ENCODE measurements around the gene FLYWCH1.
"Not testable (repeated sequence)": the region's sequence is repeated elsewhere in the genome, so short reads cannot be mapped to it uniquely, and the experiment has no call there.

FLYWCH1 gene

DNA sequence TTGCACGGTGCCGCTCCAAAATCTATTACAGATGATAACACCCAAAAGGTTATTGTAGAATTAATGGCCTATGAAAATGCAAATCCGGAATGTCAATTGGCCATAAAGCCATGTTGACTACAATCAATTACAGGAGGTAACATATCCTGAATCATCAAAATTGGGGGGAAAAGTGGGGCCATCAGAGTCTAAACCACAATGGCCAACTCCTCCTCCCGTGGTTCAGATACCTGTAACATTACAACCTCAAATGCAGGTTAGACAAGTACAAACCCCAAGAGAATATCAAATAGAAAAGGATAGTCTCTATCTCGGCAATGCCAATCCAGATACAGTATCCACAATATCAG, 14.9 kb downstream of the FLYWCH1 start:
- DNase-seq (ENCODE audit: low read depth in 2 of 2), result no peak

DNA sequence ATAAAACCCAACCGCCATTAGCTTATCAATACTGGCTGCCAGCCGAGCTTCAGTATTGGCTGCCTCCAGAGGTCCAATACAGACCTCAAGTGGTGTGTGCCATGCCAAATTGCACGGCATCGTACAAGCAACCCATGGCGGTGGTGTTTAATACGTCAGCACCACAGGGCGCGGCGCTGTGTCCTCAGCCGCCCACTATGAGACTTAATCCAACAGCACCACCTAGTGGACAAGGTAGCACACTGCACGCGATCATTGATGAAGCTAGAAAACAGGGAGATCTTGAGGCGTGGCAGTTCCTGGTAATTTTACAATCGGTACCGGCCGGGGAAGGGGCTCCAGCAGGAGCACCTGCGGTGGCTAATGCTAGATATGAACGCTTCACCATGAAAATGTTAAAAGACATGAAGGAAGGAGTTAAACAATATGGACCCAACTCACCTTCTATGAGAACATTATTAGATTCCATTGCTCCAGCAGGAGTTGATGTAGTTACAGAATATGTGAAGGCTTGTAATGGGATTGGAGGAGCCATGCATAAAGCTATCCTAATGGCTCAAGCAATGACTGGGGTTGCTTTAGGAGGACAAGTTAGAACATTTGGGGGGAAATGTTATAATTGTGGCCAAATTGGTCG, 15.4 kb downstream of the FLYWCH1 start:
- peak; percentile 80 to 84 for DNase-seq (ENCODE audit: low read depth in 2 of 2)

DNA sequence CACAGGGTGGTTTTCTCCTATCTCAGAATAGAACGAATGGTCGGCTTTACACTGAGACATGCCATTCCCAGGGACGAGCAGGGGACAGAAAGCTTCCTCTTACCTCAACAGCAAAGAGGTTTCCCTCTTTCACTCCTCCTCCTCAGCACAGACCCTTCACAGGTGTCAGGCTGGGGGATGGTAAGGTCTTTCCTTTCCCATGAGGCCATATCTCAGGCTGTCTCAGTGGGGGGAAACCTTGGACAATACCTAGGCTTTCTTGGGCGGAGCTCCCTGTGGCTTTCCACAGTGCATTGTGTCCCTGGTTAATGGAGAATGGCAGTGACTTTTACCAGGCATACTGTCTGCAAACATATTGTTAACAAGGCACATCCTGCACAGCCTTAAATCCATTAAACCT, 16.4 kb downstream of the FLYWCH1 start:
- DNase-seq (ENCODE audit: low read depth in 2 of 2), result not testable (repeated sequence)

DNA sequence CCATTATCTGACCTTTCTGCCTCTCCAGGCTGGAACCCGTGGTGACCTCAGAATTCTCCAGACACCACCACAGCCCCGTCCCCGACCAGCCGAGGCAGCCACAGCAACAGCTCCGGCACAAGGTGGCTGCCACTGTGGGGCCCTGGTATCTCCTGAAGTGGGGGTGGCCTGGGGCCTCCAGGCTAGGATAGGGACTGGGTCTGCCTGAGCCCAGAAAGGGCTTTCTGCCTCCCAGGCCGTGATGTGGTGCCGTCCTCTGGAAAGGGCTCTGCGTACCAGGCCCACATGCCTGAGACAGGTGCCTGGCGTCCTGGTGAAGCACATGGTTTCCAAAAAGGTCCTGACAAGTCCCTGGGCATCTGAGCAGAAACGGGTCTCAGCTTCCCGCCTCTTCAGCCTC, 17.1 kb downstream of the FLYWCH1 start:
- DNase-seq (ENCODE audit: low read depth in 2 of 2), result no peak

DNA sequence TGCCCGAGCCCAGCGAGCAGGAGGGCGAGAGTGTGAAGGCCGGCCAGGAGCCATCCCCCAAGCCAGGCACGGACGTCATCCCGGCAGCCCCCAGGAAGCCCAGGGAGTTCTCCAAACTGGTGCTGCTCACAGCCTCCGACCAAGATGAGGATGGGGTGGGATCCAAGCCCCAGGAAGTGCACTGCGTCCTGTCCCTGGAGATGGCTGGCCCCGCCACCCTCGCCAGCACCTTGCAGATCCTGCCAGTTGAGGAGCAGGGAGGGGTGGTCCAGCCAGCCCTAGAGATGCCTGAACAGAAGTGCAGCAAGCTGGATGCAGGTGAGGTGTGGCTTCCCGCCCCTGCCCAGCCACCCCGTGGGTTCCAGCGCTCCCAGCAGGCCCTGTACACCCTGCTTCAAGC, 18.0 kb downstream of the FLYWCH1 start:
- DNase-seq (ENCODE audit: low read depth in 2 of 2), result no peak

DNA sequence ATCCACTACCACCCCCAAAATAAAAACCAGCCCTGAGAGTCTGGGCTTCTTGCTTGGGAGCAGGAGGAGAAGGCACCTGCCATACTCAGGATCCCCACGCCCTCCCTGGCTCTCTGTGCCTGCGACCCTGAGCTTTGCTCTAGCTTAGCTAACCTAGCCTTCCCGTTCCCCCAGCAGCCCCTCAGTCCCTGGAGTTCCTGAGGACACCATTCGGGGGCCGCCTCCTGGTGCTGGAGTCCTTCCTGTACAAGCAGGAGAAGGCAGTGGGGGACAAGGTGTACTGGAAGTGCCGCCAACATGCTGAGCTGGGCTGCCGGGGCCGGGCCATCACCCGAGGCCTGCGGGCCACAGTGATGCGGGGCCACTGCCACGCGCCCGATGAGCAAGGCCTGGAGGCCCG, 18.5 kb downstream of the FLYWCH1 start:
- no peak for DNase-seq (ENCODE audit: low read depth in 2 of 2)

DNA sequence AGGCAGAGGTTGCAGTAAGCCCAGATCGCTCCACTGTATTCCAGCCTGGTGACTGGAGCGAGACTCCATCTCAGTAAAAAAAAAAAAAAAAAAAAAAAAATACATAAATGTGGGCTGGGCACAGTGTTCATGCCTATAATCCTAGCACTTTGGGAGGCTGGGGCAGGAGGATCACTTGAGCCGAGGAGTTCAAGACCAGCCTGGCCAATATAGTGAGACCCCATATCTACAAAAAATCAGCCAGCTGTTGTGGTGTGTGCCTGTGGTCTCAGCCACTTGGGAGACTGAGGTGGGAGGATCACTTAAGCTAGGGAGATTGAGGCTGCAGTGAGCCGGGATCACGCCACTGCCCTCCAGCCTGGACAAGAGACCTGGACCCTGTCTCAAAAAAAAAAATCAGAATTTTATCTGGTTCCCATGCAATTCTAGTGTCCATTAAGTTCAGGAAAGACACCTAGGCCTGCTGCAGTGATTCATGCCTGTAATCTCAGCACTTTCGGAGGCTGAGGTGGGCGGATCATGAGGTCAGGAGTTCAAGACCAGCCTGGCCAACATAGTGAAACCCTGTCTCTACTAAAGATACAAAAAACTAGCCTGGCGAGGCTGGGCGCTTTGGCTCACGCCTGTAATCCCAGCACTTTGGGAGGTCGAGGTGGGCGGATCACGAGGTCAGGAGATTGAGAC, 19.6 kb downstream of the FLYWCH1 start:
- DNase-seq (ENCODE audit: low read depth in 2 of 2), result not testable (repeated sequence)

DNA sequence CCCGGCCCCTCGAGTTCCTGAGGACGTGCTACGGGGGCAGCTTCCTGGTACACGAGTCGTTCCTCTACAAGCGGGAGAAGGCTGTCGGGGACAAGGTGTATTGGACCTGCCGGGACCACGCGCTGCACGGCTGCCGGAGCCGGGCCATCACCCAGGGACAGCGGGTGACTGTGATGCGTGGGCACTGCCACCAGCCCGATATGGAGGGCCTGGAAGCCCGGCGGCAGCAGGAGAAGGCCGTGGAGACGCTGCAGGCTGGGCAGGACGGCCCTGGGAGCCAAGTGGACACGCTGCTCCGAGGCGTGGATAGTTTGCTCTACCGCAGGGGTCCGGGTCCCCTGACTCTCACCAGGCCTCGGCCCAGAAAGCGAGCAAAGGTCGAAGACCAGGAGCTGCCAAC, 21.4 kb downstream of the FLYWCH1 start:
- no peak for DNase-seq (ENCODE audit: low read depth in 2 of 2)

DNA sequence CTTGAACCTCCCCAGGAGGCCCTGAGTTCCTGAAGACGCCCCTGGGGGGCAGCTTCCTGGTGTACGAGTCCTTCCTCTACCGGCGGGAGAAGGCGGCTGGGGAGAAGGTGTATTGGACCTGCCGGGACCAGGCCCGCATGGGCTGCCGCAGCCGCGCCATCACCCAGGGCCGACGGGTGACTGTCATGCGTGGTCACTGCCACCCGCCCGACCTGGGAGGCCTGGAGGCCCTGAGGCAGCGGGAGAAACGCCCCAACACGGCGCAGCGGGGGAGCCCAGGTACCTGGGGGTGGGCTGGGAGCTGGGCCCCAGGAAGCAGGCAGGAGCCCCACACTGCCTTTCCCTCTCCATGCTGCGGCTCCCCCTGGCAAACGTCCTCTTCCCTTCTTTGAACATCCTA, 22.0 kb downstream of the FLYWCH1 start:
- DNase-seq (ENCODE audit: low read depth in 2 of 2), result no peak

DNA sequence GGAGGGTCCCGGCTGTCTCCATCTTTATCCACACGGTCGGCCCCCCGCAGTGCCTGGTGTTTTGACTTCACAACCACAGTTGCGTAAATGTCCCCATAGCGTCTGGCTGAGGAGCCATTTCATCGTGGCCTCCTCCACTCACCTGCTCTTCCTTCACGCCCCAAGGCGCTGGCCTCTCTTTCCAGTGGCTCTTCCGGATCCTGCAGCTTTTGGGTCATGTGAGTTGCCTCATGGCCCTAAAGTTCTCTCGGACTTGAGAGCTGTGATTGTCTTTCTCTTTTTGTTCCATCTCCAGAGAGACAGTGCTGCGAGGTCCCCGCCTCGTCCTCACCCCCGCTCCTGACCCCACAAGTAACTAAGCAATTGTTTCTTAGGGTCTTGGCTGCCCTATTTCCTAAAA, 22.7 kb downstream of the FLYWCH1 start:
- no peak for DNase-seq (ENCODE audit: low read depth in 2 of 2)

DNA sequence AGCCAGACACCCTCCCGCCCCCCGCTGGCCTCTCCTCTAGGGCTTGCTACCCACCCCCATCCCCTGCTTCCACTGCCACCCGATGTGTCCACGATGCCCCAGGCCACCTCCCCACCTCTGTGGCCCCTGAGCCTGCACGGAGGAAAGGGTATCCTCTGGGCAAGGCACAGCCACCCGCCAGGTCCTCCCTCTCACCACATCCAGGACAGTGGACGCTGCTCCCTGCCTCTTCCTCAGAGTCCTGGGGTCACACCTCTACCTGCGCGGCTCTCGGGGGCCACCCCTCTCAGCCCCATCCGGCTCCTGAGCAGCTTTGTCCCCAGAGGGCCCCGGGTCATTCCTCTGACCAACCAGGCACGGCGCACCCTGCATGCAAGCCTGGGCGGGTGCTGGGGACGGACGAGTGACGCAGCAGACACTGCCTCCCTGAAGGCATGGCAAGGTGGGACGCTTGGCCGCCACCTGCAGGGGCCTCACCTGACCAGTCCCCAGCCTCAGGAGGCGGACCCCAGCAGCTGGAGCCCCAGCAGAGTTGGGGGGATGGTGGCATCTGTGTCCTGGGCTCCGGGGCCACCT, 24.8 kb downstream of the FLYWCH1 start:
- DNase-seq (ENCODE audit: low read depth in 2 of 2), result no peak

DNA sequence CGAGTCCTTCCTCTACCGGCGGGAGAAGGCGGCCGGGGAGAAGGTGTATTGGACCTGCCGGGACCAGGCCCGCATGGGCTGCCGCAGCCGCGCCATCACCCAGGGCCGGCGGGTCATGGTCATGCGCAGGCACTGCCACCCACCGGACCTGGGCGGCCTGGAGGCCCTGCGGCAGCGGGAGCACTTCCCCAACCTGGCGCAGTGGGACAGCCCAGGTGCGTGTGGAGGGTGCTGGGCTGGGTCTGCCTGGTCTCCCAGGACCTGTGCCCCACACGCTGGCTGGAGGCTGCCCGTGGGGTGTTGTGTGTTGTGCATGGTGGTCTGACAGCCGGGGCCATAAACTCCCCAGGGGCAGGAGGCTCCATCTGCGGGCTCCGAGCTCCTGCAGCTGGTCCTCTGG, 25.4 kb downstream of the FLYWCH1 start:
- no peak for DNase-seq (ENCODE audit: low read depth in 2 of 2)

DNA sequence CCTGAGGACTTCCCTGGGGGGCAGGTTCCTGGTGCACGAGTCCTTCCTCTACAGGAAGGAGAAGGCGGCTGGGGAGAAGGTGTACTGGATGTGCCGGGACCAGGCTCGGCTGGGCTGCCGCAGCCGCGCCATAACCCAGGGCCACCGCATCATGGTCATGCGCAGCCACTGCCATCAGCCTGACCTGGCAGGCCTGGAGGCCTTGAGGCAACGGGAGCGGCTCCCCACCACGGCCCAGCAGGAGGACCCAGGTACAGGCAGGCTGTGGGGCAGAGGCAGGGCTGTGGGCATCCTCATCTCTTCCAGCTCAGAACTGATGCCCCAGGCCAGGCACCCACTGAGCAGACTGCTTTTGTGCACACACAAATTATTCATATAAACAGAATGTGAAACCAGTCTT, 26.5 kb downstream of the FLYWCH1 start:
- DNase-seq (ENCODE audit: low read depth in 2 of 2), result no peak

DNA sequence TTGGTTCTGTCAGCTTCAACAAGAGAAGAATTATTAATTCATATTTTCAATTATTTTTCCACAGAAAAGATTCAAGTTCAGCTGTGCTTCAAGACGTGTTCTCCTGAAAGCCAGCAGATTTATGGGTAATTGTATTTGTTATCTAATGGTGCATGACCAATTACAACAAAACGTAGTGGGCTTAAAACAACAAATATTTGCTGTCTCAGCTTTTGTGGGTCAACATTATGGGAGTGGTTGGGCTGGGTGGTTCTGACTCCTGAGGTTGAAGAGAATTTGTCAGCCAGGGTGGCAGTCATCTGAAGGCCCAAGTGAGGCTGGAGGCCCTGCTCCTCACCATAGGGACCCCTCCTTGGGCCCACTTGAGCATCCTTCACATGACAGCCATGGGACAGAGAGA, 28.2 kb downstream of the FLYWCH1 start:
- no peak for DNase-seq (ENCODE audit: low read depth in 2 of 2)

DNA sequence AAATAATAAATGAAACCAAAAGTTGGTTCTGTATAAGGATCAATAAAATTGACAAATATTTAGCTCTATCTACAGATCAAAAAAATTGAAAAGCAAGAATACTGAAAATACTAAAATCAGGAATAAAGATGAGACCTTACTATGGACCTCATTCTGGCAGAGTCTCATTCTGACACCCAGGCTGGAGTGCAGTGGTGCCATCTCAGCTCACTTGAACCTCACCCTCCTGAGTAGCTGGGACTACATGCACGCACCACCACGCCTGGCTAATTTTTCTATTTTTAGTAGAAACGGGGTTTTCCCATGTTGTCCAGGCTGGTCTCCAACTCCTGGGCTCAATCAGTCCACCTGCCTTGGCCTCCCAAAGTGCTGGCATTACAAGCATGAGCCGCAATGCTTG, 30.3 kb downstream of the FLYWCH1 start:
- DNase-seq (ENCODE audit: low read depth in 2 of 2), result no peak

DNA sequence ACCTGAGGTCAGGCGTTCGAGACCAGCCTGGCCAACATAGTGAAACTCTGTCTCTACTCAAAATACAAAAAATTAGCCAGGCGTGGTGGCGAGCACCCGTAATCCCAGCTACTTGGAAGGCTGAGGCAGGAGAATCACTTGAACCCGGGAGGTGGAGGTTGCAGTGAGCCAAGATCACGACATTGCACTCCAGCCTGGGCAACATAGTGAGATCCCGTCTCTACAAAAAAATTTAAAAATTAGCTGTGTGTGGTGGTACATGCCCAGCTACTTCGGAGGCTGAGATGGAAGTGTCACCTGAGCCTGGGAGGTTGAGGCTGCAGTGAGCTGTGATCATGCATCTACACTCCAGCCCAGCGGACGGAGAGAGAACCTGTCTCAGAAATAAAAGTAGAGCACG, 32.0 kb downstream of the FLYWCH1 start:
- not testable (repeated sequence) for DNase-seq (ENCODE audit: low read depth in 2 of 2)

DNA sequence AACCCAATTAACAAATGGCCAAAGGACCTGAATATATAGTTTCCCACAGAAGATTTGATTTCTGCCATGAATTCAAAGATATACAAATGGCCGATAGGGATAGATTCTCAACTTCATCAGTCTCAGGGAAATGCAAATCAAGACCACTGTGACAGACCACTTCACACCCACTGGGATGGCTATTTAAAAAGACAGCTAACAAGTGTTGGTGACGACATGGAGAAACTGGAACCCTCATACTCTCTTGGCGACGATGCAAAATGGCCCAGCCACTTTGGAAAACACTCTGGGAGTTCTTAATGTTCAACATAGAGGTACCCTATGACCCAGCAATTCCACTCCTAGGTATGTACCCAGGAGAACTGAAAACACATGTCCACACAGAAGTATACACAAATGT, 34.9 kb downstream of the FLYWCH1 start:
- no peak for DNase-seq (ENCODE audit: low read depth in 2 of 2)

DNA sequence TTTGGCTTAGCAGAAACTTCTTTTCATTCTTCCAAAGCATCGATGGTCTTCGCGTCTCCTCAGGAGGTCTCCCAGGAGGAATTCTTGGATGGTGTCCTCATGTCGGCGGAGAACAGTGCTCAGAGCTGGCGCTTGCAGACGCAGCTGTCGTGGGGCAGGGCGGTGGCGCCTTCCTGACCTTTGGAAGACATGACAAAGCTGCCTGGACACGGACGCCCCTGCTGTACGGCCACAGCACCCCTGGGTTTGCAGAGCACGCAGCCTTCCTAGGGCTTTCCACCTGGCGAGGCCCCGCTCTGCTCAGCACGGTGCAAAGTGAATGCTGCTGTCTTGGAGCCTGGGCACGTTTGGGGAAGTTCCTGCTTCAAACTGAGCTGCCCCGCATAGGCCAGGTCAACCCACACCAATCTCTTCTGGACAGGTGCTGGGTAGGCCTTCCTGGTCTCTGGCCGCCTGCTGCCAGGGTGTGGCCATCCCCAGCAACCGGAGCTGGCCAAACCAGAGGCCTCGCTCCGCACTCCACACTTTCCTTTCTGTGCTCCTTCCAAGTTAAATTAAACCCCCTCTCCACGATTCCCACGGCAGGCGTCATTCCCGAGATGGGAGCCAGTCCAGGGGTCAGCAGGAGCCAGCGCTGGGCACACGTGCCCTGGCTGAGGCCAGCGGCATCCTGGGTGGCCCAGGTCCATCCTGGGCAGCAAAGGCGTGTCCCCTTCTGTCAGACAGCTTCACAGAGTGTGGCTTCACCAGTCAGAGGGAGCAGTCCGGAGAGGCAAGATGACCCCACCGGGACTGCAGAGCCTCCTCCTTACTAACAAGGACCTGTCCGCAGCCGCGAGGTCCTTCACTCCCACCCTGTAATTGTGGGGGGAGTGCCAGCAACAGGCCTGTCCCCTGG, 37.3 kb downstream of the FLYWCH1 start:
- no peak for DNase-seq (ENCODE audit: low read depth in 2 of 2)

DNA sequence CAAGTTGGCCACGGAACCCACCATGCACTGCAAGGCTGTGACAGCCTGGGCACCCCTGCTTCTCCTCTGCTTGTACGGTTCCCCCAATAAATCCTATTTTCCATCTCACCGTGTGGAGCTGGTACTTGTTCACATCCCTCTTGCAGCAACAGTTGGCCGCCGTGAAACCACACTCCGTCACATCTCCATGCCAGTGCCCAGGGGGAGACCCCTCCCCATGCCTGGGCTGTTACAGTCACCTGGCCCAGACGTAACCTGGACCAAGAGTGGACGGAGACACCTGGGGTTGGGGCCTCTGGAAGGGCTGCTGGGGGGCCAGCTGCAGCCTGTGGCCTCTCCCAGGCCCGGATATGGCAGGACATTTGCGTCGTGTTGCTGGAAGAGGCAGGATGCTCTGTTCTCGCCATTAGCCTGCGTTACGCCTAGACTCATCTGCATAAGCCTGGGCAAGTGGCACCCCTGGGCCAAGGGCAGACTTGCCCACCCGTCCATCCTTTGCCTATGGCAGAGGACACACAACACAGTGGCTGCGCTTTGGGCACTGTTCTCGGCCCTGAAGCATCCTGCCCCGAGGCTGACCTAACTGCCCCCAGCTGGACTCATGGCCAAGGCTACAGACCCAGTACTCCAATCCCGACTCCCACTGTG, 38.1 kb downstream of the FLYWCH1 start:
- DNase-seq (ENCODE audit: low read depth in 2 of 2), result no peak

DNA sequence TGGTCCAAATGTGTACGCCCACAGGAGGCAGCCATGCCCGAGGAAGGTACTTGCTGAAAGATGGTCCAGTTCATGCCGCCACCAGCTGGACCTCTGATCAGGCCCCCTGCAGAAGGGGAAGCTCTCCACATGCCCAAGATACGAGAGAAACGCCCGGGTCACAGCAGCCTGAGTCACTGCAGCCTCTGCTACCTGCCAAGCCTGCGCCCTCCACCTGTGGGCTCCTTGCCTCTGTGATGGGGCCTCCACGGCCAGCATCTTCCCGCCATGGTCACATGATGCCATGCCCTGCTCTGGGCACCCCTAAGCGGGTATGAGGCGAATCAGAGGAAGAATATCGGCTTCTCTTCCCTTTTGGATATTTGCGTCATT, 38.6 kb downstream of the FLYWCH1 start:
- no peak for DNase-seq (ENCODE audit: low read depth in 2 of 2)

DNA sequence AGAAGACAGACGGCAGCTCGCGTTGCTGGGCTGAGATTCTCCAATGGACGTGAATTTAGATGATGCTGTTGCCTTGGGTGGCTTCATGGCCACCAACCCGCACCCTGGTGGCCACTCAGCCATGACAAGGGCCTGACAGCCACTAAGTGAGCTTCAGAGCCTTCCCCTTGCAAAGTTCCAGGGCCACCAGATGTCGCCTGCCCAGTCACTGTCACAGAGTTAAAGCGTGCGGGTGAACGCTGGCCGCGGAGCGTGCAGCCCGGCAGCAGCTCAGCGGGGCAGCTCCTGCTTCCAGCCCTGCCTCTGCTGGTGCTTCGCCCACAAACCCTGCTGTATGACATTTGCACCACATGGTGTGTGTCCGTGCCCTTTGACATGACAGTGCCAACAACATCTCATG, 39.0 kb downstream of the FLYWCH1 start:
- DNase-seq (ENCODE audit: low read depth in 2 of 2), result no peak

DNA sequence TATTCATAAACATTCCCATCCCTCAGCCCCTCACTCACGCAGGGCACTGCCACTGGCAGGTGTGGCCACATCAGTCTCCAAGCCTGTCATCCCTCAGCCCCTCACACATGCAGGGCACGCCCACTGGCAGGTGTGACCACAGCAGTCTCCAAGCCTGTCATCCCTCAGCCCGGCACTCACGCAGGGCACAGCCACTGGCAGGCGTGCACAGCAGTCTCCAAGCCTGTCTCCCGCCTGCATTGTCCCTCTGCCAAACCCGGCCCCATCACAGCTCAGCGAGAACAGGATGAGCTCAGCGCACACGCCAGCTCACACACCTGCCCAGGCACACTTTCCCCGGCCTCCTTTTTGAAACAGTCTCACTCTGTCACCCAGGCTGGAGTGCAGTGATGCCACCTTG, 40.9 kb downstream of the FLYWCH1 start:
- DNase-seq (ENCODE audit: low read depth in 2 of 2), result no peak

Data from stimulated activated CD4-positive, alpha-beta T cell treated with anti-CD3 and anti-CD28 coated beads, Interleukin-4, amount 100 ng/mL, for 48 hours (primary cell).